Fibroblast of skin of abdomen (primary cell): ENCODE results near the gene SLC8A1.

Experiments
- DNase-seq: peaks from one replicate; pipeline ENCODE4 v3.0.0-alpha.2; 2013

Gene SLC8A1

GRCh38 chr2:40419364-40419762 is 32.5 kb downstream of the SLC8A1 start:
- DNase-seq: no peak

GRCh38 chr2:40418614-40419363 is 33.1 kb downstream of the SLC8A1 start:
- no peak for DNase-seq

GRCh38 chr2:40416486-40416885 is 35.4 kb downstream of the SLC8A1 start:
- DNase-seq: peak; percentile 41

GRCh38 chr2:40415391-40415790 is 36.5 kb downstream of the SLC8A1 start:
- DNase-seq: no peak

- DNase-seq: no peak
These were observed 39.4 kb downstream of the SLC8A1 start for GRCh38 chr2:40412456-40412855.

- no peak for DNase-seq
These were observed 41.2 kb downstream of the SLC8A1 start for GRCh38 chr2:40410695-40411094.

- DNase-seq: no peak
These were observed 42.2 kb downstream of the SLC8A1 start for GRCh38 chr2:40409734-40410133.

- DNase-seq: no peak
These were observed 45.2 kb downstream of the SLC8A1 start for GRCh38 chr2:40406485-40407289.

- peak; percentile 82 for DNase-seq
These were observed 46.4 kb downstream of the SLC8A1 start for GRCh38 chr2:40405465-40405864.

GRCh38 chr2:40404517-40404916 is 47.4 kb downstream of the SLC8A1 start:
- no peak for DNase-seq

GRCh38 chr2:40403233-40403836 is 48.6 kb downstream of the SLC8A1 start:
- DNase-seq: peak; percentile 98

- DNase-seq: peak; percentile 85
These were observed 50.0 kb downstream of the SLC8A1 start for GRCh38 chr2:40401896-40402295.

GRCh38 chr2:40400336-40400953 is 51.4 kb downstream of the SLC8A1 start:
- DNase-seq: no peak

- DNase-seq: no peak
These were observed 54.1 kb downstream of the SLC8A1 start for GRCh38 chr2:40397765-40398164.

- no peak for DNase-seq
These were observed 55.8 kb downstream of the SLC8A1 start for GRCh38 chr2:40396124-40396523.

GRCh38 chr2:40395169-40396073 is 56.5 kb downstream of the SLC8A1 start:
- peak; percentile 45 for DNase-seq

GRCh38 chr2:40394597-40394996 is 57.3 kb downstream of the SLC8A1 start:
- no peak for DNase-seq

GRCh38 chr2:40394031-40394430 is 57.9 kb downstream of the SLC8A1 start:
- no peak for DNase-seq

GRCh38 chr2:40388161-40388560 is 63.7 kb downstream of the SLC8A1 start:
- DNase-seq: peak; percentile 56

- no peak for DNase-seq
These were observed 65.7 kb downstream of the SLC8A1 start for GRCh38 chr2:40386177-40386576.

GRCh38 chr2:40384714-40385113 is 67.2 kb downstream of the SLC8A1 start:
- peak; percentile 82 for DNase-seq

- no peak for DNase-seq
These were observed 67.7 kb downstream of the SLC8A1 start for GRCh38 chr2:40384233-40384632.
